ELF-1 (cell line): ENCODE measurements around the gene LRRC3C.

Source experiments
- DNase-seq: peaks from one replicate; pipeline ENCODE4 v3.0.0-alpha.2; 2016; ENCODE audit warnings: low read depth, low spot score

Gene LRRC3C

GRCh38 chr17:39923836-39924690, 3.5 kb upstream of the LRRC3C start:
- DNase-seq, result peak; percentile 90

- DNase-seq, result no peak
Observed at GRCh38 chr17:39924691-39925055, 2.9 kb upstream of the LRRC3C start.

GRCh38 chr17:39925282-39926134, 2.0 kb upstream of the LRRC3C start:
- peak; percentile 77 for DNase-seq

GRCh38 chr17:39926135-39926587, 1.4 kb upstream of the LRRC3C start:
- no peak for DNase-seq

GRCh38 chr17:39926588-39927100, 888 bp upstream of the LRRC3C start:
- peak; percentile 45 for DNase-seq

GRCh38 chr17:39927929-39928857, 661 bp downstream of the LRRC3C start:
- no peak for DNase-seq

- DNase-seq, result no peak
Observed at GRCh38 chr17:39928858-39929645, 1.5 kb downstream of the LRRC3C start.

GRCh38 chr17:39929646-39930407, 2.3 kb downstream of the LRRC3C start:
- no peak for DNase-seq

- DNase-seq, result peak; percentile 65
Observed at GRCh38 chr17:39933912-39934311, 6.4 kb downstream of the LRRC3C start.

GRCh38 chr17:39934324-39934723, 6.8 kb downstream of the LRRC3C start:
- DNase-seq, result no peak

- DNase-seq, result no peak
Observed at GRCh38 chr17:39935909-39936308, 8.4 kb downstream of the LRRC3C start.

GRCh38 chr17:39937447-39937846, 9.9 kb downstream of the LRRC3C start:
- DNase-seq, result no peak

- no peak for DNase-seq
Observed at GRCh38 chr17:39938140-39938869, 10.8 kb downstream of the LRRC3C start.

GRCh38 chr17:39939106-39939505, 11.6 kb downstream of the LRRC3C start:
- no peak for DNase-seq

GRCh38 chr17:39939588-39940419, 12.3 kb downstream of the LRRC3C start:
- DNase-seq, result no peak

GRCh38 chr17:39943702-39944392, 16.3 kb downstream of the LRRC3C start:
- no peak for DNase-seq

GRCh38 chr17:39944393-39944711, 16.8 kb downstream of the LRRC3C start:
- no peak for DNase-seq
